Thyroid gland (tissue), 4 donors: ENCODE data around the gene MAMLD1. TPM values are rescaled to one million over a fixed set of nuclear protein-coding genes. Genes with fewer than 3 reads are reported as not detected.
A peak's percentile ranks its signal among the peaks of the same experiment; 100 is the strongest.

Source experiments
- DNase-seq, 2 donors: peaks; one replicate each; pipeline ENCODE4 v3.0.0-alpha.2; 2019
- H3K27ac ChIP-seq, 3 donors: fragments of 200-600 bp; sonication (generic); 1 replicate in 2 of 3; 2 replicates in 1 of 3; pipeline ENCODE4 v1.5.1; 2016 to 2019; ENCODE audit warnings: mild to moderate bottlenecking in 1 of 3, moderate library complexity in 1 of 3
- H3K27me3 ChIP-seq: fragments of 200-600 bp; sonication (generic); one replicate; pipeline ENCODE4 v1.5.1; 2019
- H3K36me3 ChIP-seq, 2 donors: fragments of 200-600 bp; sonication (generic); one replicate each; pipeline ENCODE4 v1.5.1; 2016 to 2019
- H3K4me1 ChIP-seq, 2 donors: fragments of 200-600 bp; sonication (generic); one replicate each; pipeline ENCODE4 v1.5.1; 2017 to 2019
- H3K4me3 ChIP-seq, 3 donors: fragments of 200-600 bp; sonication (generic); replicated peaks in 1 of 3; 1 replicate in 2 of 3; 2 replicates in 1 of 3; pipeline ENCODE4 v1.5.1; 2016; ENCODE audit warnings: mild to moderate bottlenecking in 1 of 3
- H3K9me3 ChIP-seq: fragments of 200-600 bp; sonication (generic); one replicate; pipeline ENCODE4 v1.5.1; 2017
- CTCF ChIP-seq, 6 experiments: fragments of 200-600 bp in 3 of 6; fragments of 450-650 bp in 3 of 6; sonication (generic) in 3 of 6; IDR thresholded peaks; one replicate each; pipeline ENCODE4 v1.5.1; 2016 to 2019; ENCODE audit warnings: antibody characterized with exemption in 6 of 6, mild to moderate bottlenecking in 2 of 6, inconsistent platforms in 1 of 6, moderate library complexity in 1 of 6
- POLR2A ChIP-seq, 2 donors: fragments of 450-650 bp; IDR thresholded peaks; one replicate each; pipeline ENCODE4 v1.6.1; 2017; ENCODE audit warnings: antibody characterized with exemption in 2 of 2, mild to moderate bottlenecking in 2 of 2, moderate library complexity in 1 of 2
- WGBS, 2 donors: methylation state at CpG; one replicate each; pipeline ENCODE4 v1.1.5; 2017; 5-methylcytosine and 5-hydroxymethylcytosine counted together
- intact Hi-C: fragments of 100-400 bp; cut with DNase I; formaldehyde crosslinking; loops from one replicate; pipeline ENCODE4 v1.15.1; 2023
- total RNA-seq, 4 donors: library from RNA; depleted of rRNA; stranded (reverse); fragments of >200 nt; gene quantifications; one replicate each; pipeline ENCODE4 v1.2.3, GENCODE V29; 2016

MAMLD1 gene
- total RNA-seq, 4 donors from 2014 or later = 1.3 to 2.2 (median 1.8) TPM

- H3K4me1 ChIP-seq = peaks cover 4 to 7% of the 10 kb centered on the region in 2 donors
- no peaks in the 10 kb centered on the region for H3K27me3 ChIP-seq
- peak; percentile 38 to 56 for DNase-seq
- WGBS, 2 donors = 14 to 18% methylated on average over 20 to 24 of the region's 24 CpGs
- TF ChIP-seq CTCF (IDR thresholded peaks at IDR 0.05) (no peak), POLR2A (IDR thresholded peaks at IDR 0.05) (no peak)
- peak overlapping the region in 1 of 3 donors; percentile 49 for H3K4me3 ChIP-seq
- H3K27ac ChIP-seq = peak overlapping the region; percentile 28 to 83 (median 76)
- intact Hi-C loops = no loop called here
- H3K9me3 ChIP-seq = no peaks in the 10 kb centered on the region
- H3K36me3 ChIP-seq = no peaks in the 10 kb centered on the region
Observed at GRCh38 chrX:150365990-150366911, 3.1 kb downstream of the MAMLD1 start.

GRCh38 chrX:150366951-150367545 lies 3.9 kb downstream of the MAMLD1 start:
- 33 to 36% methylated on average over 5 of the region's 5 CpGs for whole genome bisulfite sequencing, 2 donors
- intact Hi-C loops = no loop called here

GRCh38 chrX:150370589-150371312 lies 7.6 kb downstream of the MAMLD1 start:
- no peak for DNase-seq
- no peak overlapping the region for H3K4me3 ChIP-seq
- no peaks in the 10 kb centered on the region for H3K27me3 ChIP-seq
- TF ChIP-seq POLR2A (IDR thresholded peaks at IDR 0.05) (no peak), CTCF (IDR thresholded peaks at IDR 0.05) (no peak)
- WGBS, 2 donors = 84 to 87% methylated on average over 3 to 5 of the region's 5 CpGs
- intact Hi-C loops = no loop called here
- no peaks in the 10 kb centered on the region for H3K4me1 ChIP-seq
- no peaks in the 10 kb centered on the region for H3K36me3 ChIP-seq
- H3K9me3 ChIP-seq = no peaks in the 10 kb centered on the region
- no peak overlapping the region for H3K27ac ChIP-seq

More at GRCh38 chrX:150366951-150367545, 3.9 kb downstream of the MAMLD1 start:
- no peaks in the 10 kb centered on the region for H3K27me3 ChIP-seq
- H3K4me3 ChIP-seq = peak overlapping the region in 1 of 3 donors; percentile 9
- peak overlapping the region in 1 of 3 donors; percentile 83 for H3K27ac ChIP-seq
- no peaks in the 10 kb centered on the region for H3K36me3 ChIP-seq
- TF ChIP-seq CTCF (IDR thresholded peaks at IDR 0.05) = no peak
- TF ChIP-seq POLR2A (IDR thresholded peaks at IDR 0.05) = no peak
- no peaks in the 10 kb centered on the region for H3K9me3 ChIP-seq
- H3K4me1 ChIP-seq = peaks cover 0 to 2% of the 10 kb centered on the region in 2 donors
- DNase-seq = no peak

GRCh38 chrX:150371877-150372276 lies 8.8 kb downstream of the MAMLD1 start:
- intact Hi-C loops = no loop called here
- no peak for DNase-seq
- Histone ChIP-seq H3K27me3 (no peaks in the 10 kb centered on the region), H3K36me3 (no peaks in the 10 kb centered on the region), H3K9me3 (no peaks in the 10 kb centered on the region), H3K27ac (no peak overlapping the region), H3K4me1 (no peaks in the 10 kb centered on the region), H3K4me3 (no peak overlapping the region)
- 84 to 88% methylated on average over 6 of the region's 6 CpGs for WGBS, 2 donors
- TF ChIP-seq POLR2A (IDR thresholded peaks at IDR 0.05) (no peak), CTCF (IDR thresholded peaks at IDR 0.05) (no peak)
